IPS-18a (cell line): ENCODE measurements around the gene SIRT1.

Experiments used
- H3K27ac ChIP-seq: one replicate; pipeline ENCODE4 v1.5.1; 2013; ENCODE audit warnings: low read length
- H3K27me3 ChIP-seq: one replicate; pipeline ENCODE4 v1.6.1; 2013; ENCODE audit warnings: mild to moderate bottlenecking, low read length; ENCODE audit not compliant: control insufficient read depth, insufficient read depth
- H3K36me3 ChIP-seq: one replicate; pipeline ENCODE4 v1.6.1; 2013; ENCODE audit warnings: low read depth, low read length; ENCODE audit not compliant: control insufficient read depth
- H3K4me1 ChIP-seq: one replicate; pipeline ENCODE4 v1.6.1; 2013; ENCODE audit warnings: low read depth, low read length; ENCODE audit not compliant: control insufficient read depth
- H3K4me3 ChIP-seq: one replicate; pipeline ENCODE4 v1.5.1; 2013; ENCODE audit warnings: low read length
- H3K9ac ChIP-seq: one replicate; pipeline ENCODE4 v1.6.1; 2013; ENCODE audit warnings: mild to moderate bottlenecking, low read length, moderate library complexity
- H3K9me3 ChIP-seq: one replicate; pipeline ENCODE4 v1.6.1; 2013; ENCODE audit warnings: low read depth, low read length; ENCODE audit not compliant: control insufficient read depth

The SIRT1 gene

DNA sequence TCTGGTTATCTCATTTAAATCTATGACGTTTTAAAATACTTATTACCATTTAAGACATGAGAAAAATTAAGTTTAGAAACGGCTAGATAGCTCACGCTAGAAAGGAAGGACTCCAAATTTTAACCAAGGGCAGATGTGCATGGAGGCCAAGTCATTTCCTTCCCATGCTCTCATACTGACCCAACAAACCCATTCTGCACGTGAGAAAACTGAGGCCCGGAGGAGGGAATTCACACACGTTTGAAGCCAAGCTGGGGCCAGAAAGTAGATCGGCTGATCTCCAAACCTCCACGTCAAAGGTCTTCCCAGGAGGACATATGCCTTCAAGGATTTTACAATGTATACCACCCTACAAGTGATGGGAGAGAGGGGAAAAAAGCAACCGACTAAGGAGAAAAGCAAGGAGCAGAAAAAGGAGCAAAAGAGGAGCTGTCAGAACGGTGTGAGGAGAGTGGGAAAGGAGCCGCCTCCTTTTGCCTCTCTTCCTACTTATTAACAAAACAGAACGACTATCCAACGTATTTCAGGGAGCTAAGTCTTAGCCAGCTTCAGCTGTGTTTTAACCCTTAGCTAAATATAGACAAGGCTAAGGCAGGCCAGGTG, 645 bp upstream of the SIRT1 start:
- Histone ChIP-seq H3K9ac (peak overlapping the region; percentile 62), H3K36me3 (peaks cover 23% of the 10 kb centered on the region), H3K27ac (peak overlapping the region; percentile 33), H3K27me3 (no peaks in the 10 kb centered on the region), H3K9me3 (no peaks in the 10 kb centered on the region), H3K4me1 (no peaks in the 10 kb centered on the region), H3K4me3 (peak overlapping the region; percentile 99)

DNA sequence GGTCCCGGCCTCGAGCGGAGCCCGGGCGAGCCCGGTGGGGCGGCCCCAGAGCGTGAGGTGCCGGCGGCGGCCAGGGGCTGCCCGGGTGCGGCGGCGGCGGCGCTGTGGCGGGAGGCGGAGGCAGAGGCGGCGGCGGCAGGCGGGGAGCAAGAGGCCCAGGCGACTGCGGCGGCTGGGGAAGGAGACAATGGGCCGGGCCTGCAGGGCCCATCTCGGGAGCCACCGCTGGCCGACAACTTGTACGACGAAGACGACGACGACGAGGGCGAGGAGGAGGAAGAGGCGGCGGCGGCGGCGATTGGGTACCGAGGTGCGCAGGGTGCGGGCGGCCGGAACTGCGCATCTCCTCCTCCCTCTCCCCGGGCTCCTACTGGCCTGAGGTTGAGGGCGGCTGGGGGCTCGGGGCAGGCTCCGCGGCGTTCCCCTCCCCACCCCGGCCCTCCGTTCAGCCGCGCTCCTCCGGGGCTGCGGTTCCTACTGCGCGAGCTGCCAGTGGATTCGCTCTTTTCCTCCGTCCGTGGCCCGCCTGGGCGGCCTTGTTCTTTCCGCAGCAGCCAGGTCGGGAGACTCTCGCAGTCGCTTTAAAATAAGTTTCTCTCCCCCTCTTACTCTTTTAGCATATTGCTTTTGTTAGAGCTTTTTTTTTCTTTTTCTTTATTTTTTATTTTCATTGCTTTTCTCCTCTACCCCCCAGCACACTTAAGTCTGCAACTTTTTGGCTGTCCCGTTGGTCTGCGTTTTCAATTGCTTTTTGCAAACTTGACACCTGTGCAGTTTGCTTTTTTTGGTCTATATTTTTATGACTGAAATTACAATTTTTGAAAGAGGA, 600 bp downstream of the SIRT1 start:
- no peaks in the 10 kb centered on the region for H3K27me3 ChIP-seq
- H3K36me3 ChIP-seq: peaks cover 35% of the 10 kb centered on the region
- peak overlapping the region; percentile 99 for H3K4me3 ChIP-seq
- no peak overlapping the region for H3K27ac ChIP-seq
- no peaks in the 10 kb centered on the region for H3K4me1 ChIP-seq
- H3K9ac ChIP-seq: peak overlapping the region; percentile 84
- no peaks in the 10 kb centered on the region for H3K9me3 ChIP-seq

DNA sequence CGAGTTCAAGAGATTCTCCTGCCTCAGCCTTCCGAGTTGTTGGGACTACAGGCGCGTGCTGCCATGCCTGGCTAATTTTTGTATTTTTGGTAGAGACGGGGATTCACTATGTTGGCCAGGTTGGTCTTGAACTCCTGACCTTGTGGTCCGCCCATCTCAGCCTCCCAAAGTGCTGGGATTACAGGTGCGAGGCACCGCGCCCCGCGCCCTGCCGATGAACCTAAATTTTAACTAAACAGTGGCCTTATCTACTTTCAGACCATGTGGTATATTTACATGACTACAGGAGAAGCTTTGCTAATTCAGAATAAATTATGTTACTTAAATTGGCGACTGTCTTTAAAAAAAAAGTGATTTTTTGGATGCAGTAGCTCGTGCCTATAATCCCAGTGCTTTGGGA, 9.2 kb downstream of the SIRT1 start:
- Histone ChIP-seq H3K9me3 (no peaks in the 10 kb centered on the region), H3K9ac (no peak overlapping the region), H3K27me3 (no peaks in the 10 kb centered on the region), H3K27ac (no peak overlapping the region), H3K4me3 (no peak overlapping the region), H3K4me1 (no peaks in the 10 kb centered on the region), H3K36me3 (peaks cover 87% of the 10 kb centered on the region)

DNA sequence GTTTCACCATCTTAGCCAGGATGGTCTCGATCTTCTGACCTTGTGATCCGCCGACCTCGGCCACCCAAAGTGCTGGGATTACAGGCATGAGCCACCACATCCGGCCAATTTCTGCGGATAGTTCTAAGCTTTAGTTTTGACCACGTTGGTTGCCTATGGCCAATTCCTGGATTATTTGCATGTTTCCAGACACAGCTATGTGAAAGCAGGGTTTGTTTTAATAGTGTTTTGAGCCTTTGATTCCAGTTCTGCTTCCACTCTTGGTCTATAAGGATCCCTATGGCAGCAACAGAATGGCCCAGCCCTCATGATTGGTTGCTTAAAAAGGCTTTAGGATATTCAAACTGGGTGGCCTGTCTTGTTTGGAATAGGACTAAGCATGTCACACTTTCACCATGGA, 19.1 kb downstream of the SIRT1 start:
- Histone ChIP-seq H3K4me1 (no peaks in the 10 kb centered on the region), H3K36me3 (peaks cover 70% of the 10 kb centered on the region)

DNA sequence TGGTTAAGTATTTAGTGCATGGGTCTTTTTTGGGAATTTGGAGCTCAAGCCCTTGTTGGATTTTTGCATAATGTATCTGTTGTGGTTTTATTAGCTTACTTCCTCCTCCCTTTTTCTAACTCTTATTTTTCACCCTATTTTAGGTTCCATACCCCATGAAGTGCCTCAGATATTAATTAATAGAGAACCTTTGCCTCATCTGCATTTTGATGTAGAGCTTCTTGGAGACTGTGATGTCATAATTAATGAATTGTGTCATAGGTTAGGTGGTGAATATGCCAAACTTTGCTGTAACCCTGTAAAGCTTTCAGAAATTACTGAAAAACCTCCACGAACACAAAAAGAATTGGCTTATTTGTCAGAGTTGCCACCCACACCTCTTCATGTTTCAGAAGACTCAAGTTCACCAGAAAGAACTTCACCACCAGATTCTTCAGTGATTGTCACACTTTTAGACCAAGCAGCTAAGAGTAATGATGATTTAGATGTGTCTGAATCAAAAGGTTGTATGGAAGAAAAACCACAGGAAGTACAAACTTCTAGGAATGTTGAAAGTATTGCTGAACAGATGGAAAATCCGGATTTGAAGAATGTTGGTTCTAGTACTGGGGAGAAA, 28.0 kb downstream of the SIRT1 start:
- Histone ChIP-seq H3K4me1 (no peaks in the 10 kb centered on the region), H3K4me3 (no peak overlapping the region), H3K27me3 (no peaks in the 10 kb centered on the region), H3K36me3 (peaks cover 93% of the 10 kb centered on the region), H3K9ac (no peak overlapping the region), H3K9me3 (no peaks in the 10 kb centered on the region), H3K27ac (no peak overlapping the region)

More for the DNA sequence above, 19.1 kb downstream of the SIRT1 start:
- Histone ChIP-seq H3K4me3 (no peak overlapping the region), H3K27me3 (no peaks in the 10 kb centered on the region), H3K9me3 (no peaks in the 10 kb centered on the region), H3K27ac (no peak overlapping the region), H3K9ac (no peak overlapping the region)

DNA sequence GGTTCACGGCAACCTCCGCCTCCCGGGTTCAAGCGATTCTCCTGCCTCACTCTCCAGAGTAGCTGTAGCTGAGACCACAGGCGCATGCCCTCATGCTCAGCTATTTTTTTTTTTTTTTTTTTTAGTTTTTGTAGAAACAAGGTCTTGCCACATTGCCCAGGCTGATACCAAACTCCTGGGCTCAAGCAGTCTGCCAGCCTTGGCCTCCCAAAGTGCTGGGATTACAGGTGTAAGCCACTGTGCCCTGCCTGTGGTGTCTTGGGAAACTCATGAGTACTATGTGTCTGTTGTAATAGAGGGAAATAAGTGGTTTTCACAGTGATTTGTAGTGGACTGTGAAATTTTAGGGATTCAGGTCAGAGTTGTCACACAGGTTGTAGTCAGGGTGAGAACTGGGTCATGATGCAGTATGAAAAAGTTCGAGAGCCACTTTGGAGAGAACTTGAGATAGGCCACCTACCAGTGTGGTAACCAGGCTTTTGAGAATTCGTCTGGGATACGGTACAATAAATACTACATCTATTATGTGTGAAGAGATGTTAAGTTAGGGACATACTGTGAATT, 30.4 kb downstream of the SIRT1 start:
- Histone ChIP-seq H3K9ac (no peak overlapping the region), H3K36me3 (peaks cover 85% of the 10 kb centered on the region)

DNA sequence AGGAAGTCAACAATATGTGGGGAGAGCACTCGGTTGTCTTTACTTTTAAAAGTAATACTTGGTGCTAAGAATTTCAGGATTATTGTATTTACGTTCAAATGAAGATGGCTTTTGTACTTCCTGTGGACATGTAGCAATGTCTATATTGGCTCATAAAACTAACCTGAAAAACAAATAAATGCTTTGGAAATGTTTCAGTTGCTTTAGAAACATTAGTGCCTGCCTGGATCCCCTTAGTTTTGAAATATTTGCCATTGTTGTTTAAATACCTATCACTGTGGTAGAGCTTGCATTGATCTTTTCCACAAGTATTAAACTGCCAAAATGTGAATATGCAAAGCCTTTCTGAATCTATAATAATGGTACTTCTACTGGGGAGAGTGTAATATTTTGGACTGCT, 32.7 kb downstream of the SIRT1 start:
- Histone ChIP-seq H3K4me3 (no peak overlapping the region), H3K36me3 (peaks cover 65% of the 10 kb centered on the region), H3K27me3 (no peaks in the 10 kb centered on the region), H3K27ac (no peak overlapping the region), H3K9me3 (no peaks in the 10 kb centered on the region), H3K4me1 (no peaks in the 10 kb centered on the region), H3K9ac (no peak overlapping the region)

More for the DNA sequence above, 30.4 kb downstream of the SIRT1 start:
- no peaks in the 10 kb centered on the region for H3K9me3 ChIP-seq
- no peaks in the 10 kb centered on the region for H3K27me3 ChIP-seq
- no peak overlapping the region for H3K4me3 ChIP-seq
- H3K4me1 ChIP-seq: no peaks in the 10 kb centered on the region
- no peak overlapping the region for H3K27ac ChIP-seq

DNA sequence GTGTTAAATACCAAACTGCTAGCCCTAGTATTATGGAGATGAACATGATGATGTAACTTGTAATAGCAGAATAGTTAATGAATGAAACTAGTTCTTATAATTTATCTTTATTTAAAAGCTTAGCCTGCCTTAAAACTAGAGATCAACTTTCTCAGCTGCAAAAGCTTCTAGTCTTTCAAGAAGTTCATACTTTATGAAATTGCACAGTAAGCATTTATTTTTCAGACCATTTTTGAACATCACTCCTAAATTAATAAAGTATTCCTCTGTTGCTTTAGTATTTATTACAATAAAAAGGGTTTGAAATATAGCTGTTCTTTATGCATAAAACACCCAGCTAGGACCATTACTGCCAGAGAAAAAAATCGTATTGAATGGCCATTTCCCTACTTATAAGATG, 33.2 kb downstream of the SIRT1 start:
- H3K27ac ChIP-seq: no peak overlapping the region
- no peaks in the 10 kb centered on the region for H3K9me3 ChIP-seq
- no peaks in the 10 kb centered on the region for H3K27me3 ChIP-seq
- H3K36me3 ChIP-seq: peaks cover 62% of the 10 kb centered on the region
- no peak overlapping the region for H3K4me3 ChIP-seq
- no peak overlapping the region for H3K9ac ChIP-seq
- H3K4me1 ChIP-seq: no peaks in the 10 kb centered on the region

DNA sequence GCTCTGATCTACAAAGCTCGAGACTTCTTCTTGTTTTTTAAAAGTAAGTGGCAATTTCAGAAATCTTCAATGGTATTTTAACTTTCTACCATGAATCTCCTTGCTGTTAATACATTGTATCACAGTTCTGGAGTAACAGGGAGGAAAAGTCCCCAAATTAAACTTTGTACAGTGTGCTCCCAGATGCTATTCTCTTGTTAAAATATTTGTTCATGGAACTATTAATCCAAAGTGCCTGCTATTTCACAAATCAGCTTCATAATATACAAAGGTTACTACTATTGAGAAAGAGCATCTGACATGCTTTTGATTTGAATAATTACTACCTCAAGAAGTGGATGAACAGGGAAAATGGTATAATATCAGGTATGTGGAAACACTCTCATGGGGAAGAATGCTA, 36.6 kb downstream of the SIRT1 start:
- Histone ChIP-seq H3K4me3 (no peak overlapping the region), H3K4me1 (no peaks in the 10 kb centered on the region), H3K27ac (no peak overlapping the region), H3K9ac (no peak overlapping the region), H3K9me3 (no peaks in the 10 kb centered on the region), H3K36me3 (peaks cover 40% of the 10 kb centered on the region), H3K27me3 (no peaks in the 10 kb centered on the region)

DNA sequence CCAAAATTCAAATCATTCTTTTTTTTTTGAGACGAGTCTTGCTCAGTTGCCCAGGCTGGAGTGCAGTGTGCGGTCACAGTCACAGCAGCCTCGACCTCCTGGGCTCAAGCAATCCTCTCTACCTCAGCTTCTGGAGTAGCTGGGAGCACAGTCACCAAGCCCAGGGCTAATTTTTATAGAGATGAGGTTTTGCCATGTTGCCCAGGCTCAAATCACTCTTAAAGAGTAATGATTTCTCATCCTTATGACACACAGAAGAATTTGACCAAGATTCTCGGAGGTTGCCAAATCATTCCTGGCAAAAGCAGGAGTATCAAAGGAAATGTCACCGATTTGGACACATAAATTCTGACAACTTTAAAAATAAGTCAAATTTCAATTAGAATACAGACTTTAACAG, 39.1 kb downstream of the SIRT1 start:
- Histone ChIP-seq H3K27ac (no peak overlapping the region), H3K27me3 (no peaks in the 10 kb centered on the region), H3K4me3 (no peak overlapping the region), H3K36me3 (peaks cover 16% of the 10 kb centered on the region), H3K4me1 (no peaks in the 10 kb centered on the region), H3K9ac (no peak overlapping the region), H3K9me3 (no peaks in the 10 kb centered on the region)

DNA sequence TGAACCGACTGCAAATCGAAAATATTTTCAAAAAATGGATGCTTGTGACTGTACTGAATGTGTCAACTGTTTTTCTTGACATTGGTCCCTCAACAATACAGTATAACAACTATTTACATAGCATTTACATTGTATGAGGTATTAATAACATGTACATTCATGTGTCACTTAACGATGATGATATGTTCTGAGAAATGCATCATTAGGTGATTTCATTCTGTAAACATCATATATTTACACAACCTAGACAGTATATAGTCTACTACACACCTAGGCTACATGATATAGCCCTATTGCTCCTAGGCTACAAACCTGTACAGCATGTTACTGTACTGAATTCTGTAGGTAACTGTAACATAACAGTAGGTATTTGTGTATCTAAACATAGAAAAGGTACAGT, 39.7 kb downstream of the SIRT1 start:
- Histone ChIP-seq H3K4me3 (no peak overlapping the region), H3K4me1 (no peaks in the 10 kb centered on the region), H3K27ac (no peak overlapping the region), H3K9me3 (no peaks in the 10 kb centered on the region), H3K36me3 (peaks cover 13% of the 10 kb centered on the region), H3K27me3 (no peaks in the 10 kb centered on the region), H3K9ac (no peak overlapping the region)
